A673 (cell line): ENCODE data around the gene RNU7-1.

Experiments
- CTCF ChIP-seq: fragments of 300-800, 200-600 bp; sonication (generic); conservative IDR thresholded peaks from 2 replicates; pipeline ENCODE4 v1.5.1; 2017; ENCODE audit warnings: low read depth, mild to moderate bottlenecking, antibody characterized with exemption, low read length, moderate library complexity, mixed read lengths
- EZH2 ChIP-seq: fragments of 200-600 bp; sonication (generic); IDR thresholded peaks from 2 replicates; pipeline ENCODE4 v1.6.1; 2017; ENCODE audit warnings: borderline replicate concordance, low read depth, mild to moderate bottlenecking, mixed read lengths, antibody characterized with exemption, low read length; ENCODE audit not compliant: poor library complexity, severe bottlenecking

DNA sequence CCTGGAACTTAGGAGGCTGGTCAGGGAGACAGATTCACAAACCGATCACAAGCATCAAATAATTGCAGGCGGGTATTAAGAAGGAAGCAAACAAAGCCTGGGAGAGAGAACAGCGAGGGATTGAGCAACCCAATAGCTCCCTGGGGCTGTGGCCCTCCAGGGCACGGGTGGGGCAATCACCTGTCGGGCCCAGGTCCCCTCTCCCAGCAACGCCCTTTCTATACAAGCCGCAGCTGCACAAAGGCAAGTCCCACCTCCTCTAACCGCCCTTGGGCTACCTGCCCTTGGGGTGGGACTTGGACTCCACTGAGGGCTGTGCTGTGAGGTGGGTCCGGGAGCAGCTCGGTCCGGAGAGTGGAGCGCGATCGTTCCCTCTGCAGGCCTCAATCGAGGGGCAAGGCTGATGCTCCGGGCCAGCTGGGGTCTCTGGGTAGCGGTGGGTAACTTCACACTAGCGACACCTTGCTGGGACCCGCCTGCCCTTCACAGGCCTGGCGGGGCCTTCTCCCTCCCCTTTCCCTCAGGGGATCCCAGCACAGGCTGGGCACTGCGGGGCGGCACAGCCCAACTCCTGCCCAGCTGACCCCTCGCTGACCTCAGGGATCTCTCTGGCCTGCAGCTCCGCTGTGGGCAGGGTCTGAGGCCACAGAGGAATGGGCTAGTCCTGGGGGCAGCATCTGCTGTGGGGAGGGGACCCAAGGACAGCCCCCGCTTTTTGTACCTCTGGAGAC lies 18.8 kb downstream of the RNU7-1 start:
- TF ChIP-seq CTCF, result no peak
- TF ChIP-seq EZH2, result no peak
